Stimulated activated CD8-positive, alpha-beta memory T cell treated with anti-CD3 and anti-CD28 coated beads, Interleukin-4, amount 100 ng/mL, for 48 hours (primary cell): ENCODE data around the gene DPM1.

Source experiments
- DNase-seq: peaks from one replicate; pipeline ENCODE4 v3.0.0-alpha.2; 2020

The DPM1 gene

DNA sequence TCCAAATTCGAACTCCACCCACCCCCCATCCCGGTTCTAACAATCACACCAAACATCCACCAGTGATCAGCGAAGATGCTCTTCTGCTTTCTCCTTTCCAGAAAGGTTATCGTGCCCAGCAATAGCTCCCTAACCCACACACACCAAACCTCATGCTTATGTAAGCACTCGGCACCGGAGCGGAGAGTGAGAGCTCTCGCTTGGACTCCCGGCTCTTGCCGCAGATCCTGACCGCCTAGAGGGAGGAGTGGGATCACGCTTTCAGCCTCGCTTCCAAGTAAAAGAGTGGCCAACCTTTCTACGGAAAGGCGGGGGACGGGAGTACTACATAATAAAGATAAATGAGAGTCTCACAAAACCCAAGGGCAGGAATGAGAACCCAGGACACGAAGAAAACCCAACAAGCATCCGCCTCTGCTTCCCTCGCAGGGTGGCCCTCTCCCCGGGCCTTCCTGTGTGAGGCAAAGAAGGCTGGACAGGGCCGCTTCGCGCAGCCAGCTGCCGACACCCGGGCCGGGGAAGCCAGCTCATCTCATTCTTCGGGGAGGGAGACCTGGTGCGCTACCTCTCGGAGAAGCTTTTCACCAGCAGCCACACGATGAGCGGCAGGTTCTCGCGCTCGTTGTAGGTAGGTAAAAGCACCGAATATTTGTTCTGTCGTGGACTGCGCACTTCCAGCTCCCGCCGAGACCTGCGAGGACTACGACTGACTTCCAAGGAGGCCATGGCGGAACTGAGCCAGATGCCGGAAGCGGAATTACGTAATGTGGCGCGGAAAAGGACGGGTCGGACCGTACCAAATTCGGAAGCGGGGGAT lies at the start of gene DPM1:
TSS of gene DPM1 (minus strand) at position 735 of the 817 bp plus-strand sequence. CDS start at position 726, 9 bp downstream.
- DNase-seq = peak; percentile 92

DNA sequence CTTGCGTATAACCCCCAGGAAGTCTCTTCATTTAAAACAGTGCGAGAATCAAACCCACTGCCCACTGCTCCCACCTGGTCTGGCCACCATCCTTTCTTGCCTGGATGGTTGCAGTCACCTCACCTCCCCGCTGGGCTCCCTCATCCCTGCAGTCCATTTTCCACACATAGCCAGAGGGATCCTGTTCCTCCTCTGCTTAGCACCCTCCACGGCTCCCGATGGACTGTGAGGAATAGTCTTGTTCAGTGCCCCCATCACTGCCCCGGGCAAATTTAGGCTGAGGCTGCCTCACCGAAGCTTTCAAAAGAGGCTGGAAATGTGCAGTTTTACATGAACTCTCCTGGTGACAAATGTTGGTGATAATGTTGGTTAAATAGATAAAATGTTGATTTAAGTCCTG lies 46.9 kb upstream of the DPM1 start:
- DNase-seq = no peak

DNA sequence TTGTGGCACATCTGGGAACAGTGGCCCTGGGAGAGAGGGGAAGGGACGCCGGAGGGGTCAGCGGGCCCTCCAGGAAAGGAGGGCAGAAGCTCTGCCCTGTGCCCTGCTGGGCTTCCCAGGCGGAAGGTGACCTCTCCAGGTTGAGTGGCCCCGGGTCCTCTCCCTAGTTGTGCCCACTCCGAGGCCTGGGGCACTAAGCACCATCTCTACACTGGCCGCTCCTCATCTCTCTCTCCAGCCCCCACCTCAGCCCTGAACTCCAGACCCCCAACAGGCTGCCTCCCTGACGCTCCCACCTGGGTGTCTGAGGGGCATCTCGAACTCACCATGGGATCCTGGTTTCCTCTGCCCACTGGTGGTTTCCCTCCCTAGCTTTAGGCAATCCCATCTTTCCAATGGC lies 46.4 kb upstream of the DPM1 start:
- no peak for DNase-seq

DNA sequence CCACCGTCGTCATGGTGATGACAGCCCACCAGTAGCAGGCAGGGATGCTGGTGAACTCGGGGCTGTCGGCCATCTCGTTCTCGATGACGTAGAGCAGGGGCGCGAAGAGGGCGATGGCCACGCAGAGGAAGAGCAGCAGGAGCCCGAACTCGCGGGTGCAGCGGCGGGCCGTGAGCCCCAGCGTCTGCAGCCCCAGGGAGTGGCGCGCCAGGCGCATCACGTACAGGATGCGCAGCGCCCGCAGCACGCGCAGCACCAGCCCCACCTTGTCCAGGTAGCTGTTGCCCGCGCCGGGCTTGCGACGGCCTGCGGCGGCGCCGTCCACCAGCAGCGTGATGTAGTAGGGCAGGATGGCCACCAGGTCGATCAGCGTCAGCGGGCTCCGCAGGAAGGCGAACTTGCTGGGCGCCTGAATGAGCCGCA lies 46.0 kb upstream of the DPM1 start:
- no peak for DNase-seq

DNA sequence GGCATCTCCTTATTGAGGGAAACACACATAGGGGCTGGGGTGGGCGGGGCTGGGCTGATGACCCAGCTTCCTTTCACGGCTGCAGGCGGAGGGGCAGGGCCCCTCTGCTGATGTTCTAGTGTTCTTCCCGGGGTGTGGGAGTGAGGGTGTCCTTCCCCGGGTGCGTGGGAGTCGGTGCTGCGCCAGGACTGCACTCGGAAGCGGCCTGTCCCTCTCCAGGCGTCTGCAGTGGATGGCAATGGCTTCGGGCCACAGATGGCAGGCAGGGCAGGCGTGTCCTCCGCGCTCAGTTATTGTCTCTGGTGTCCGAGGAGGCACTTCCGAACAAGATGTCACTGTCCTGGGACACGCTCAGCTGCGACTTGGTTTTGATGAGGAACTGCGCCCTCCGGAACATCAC lies 45.4 kb upstream of the DPM1 start:
- DNase-seq = no peak

DNA sequence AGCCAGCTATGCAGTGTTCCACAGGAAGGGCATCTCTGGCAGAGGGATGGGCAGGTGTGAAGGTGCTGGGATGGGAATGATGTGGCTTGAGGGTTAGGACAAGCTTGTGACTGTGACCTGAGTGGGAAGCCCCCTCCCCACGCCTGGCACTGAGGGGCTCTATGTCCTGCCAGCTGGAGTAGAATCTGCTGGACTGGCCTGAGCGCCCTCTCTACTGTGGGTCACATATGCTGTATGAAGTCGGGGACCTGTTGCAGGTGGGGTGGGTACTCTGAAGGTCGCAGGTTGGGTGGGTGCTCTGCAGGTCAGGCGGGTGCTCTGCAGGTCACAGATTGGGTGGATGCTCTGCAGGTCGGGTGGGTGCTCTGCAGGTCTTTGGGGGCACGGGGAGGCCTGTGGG lies 44.3 kb upstream of the DPM1 start:
- DNase-seq = no peak

DNA sequence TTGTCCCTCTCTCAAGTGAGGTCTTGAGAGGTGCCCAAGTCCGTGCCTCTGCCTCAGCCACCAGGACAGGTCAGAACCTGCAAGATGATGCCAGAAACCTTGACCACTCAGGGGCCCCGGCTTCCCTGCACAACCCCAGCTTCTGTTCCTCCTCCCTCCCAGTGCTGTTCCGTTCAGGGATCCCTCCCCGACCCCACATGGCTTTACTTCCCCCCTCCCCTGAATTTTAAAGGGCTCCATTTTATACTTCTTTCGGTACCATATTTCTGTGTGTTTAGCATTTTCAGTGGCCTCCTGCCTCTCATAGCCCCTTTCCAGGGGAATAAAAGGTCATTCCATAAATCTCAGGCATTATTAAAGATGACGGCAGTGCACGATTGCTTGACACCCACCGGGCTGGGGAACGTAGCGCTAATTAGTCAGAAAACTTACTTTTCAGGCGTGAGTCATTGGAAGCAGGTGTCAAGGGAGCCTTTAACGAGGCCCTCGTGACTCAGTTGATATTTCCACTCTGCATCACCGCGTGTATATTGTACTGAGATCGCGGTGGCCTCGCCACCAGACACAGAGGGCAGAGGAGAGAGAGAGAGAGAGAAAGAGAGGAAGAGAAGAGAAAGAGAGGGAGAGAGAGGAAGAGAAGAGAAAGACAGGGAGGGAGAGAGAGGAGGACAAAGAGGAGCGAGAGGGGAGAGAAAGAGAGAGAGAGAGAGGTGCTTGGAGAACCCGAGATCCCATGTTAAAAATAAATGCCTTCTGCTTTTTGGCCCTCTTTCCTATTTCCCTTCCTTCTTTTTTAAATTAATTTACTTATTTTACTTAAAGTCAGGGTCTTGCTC lies 43.3 kb upstream of the DPM1 start:
- DNase-seq = no peak

DNA sequence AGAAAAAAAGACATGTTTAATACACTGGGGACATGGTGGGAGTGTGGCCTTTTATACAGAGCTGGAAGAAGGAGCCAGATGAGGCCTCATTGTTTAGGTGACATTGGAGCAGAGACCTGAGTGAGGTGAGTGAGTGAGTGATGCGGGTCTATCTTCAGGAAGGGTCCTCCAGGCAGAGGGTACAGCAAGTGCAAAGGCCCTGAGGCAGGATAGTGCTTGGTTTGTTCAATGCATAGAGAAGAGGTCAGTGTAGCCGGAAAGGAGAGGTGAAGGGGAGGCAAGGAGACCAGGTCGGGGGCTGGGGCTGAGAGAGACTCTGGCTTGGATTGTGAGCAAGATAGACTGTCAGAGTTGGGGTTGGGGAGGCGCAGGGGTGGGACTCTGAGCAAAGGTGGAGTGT lies 41.0 kb upstream of the DPM1 start:
- DNase-seq = no peak

DNA sequence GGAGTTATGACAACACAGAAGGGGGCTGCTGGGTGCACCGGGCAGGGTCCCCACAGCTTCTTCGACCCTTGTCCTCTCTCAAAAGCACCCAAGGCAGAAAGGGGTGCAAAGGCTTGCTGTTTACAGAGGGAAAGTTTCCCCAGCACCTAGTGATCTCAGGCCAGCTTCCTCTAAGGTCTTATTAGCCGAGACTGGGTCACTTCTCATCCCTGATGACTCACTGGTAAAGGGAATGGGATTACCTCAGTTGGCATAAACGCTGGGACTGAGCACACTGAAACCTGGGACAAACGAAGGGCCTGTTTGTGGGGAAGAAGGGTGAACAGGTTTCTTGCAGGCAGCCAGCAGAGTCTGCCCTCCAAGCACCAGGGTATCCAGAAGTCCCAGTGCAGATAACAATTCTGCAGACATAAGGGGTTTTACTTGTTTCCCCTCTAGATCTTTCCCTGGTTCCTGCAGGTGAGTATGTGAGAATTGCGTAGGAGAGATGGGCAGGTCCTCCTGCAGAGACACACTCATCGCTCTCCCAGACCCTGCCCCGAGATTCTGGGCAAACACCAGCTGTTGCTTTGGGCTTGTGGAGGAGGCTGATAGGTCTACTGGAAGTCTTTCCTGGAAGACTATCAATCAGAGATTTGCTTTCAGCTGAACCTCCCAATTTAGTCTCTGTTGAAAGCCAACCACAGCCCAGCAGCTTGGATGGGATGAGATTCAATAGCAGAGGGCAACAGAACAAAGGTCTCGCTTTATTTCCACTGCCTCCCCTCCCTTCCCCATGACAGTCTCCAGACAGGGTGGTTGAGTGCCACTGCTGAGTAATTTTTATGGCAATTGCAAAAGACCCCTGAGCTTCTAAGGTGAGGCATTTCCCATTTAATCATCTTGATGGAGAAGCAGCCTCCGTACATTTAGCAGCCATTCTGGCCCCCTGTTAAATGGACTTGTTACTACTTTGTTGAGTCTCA lies 38.9 kb upstream of the DPM1 start:
- DNase-seq = no peak

DNA sequence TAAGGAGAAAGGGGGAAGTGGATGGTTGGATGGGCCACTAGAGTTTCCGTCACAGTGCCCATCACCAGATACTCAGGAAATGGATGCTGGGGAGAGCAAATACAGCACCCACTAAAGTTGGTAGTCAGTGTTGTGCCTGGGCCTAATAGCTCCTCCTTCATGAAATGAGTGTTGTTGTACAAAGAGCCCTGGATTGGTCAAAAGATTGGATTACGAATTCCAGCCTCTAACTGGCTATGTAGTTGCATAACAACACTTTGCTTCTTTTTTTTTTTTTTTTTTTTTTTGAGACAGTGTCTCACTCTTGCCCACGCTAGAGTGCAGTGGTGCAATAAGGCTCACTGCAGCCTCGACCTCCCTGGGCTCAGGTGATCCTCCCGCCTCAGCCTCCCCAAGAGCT lies 37.2 kb upstream of the DPM1 start:
- no peak for DNase-seq

DNA sequence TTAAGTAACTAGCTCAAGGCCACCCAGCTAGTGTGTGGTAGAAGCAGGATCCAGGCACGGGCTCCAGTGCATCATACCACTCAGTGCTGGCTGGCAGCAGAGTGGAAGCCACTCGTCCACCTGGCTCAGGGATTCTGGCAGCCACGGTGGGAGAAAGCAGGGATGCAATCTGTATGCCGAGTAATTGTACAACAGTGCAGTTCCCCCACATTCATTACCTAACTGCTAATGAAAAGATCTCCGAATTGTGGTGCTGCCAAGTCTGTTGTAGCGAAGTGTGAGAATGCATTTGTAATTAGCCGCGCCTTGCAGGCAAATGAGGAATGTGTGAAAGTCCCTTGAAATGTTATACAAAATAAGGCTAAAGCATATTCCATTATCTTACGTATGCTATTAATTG lies 35.5 kb upstream of the DPM1 start:
- no peak for DNase-seq

DNA sequence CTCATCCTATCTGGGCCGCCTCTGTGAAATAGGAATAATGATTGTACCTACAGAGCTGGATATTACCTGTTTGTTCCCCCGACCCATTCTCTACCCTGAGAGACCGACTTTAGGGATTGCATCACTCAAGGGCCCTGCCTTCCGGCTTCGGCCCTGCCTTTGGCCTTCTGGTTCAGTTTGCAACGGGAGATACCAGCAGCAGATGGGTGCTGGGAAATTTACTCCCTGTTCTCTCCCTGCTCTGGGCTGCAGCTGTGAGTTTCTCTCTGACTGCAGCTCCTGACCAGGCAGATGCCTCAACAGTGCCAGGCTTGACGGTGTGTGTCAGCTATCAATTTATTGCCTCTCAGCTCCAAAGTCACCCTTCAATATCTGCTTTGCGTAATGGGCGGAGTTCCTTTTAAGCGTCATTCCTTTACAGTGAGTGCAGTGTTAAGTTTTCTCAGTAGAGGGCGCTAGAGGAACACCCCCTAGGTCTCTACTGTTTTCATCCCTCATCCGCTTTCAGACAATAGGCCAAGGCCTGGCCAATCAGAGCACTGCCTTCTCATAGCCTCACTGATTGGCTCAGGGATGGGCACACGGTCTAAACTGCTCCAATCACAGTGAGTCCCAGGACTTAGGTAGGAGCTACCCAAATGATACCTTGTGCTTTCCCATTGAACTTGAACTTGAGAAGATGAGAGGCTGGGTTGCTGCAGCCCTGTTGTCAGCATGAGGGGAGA lies 34.6 kb upstream of the DPM1 start:
- DNase-seq = peak; percentile 64

DNA sequence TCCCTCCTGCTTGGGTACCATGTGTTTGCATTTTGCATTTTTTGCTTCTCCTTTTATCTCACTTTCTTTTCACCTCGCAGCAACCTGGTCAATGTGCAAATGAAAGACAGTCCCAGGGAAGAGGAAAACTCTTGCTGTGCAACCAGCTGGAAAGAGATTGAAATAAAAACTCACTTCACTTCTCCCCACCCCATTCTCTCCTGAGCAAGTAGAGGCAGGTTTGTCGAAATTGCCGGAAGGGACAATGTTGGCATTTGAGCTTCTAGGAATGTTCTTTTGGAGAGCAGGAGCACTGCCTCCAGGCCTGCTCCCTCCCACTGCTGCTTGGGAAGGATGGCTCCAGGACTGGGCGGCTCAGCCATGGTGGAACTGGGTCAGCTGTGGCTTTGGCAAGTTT lies 34.0 kb upstream of the DPM1 start:
- DNase-seq = no peak

DNA sequence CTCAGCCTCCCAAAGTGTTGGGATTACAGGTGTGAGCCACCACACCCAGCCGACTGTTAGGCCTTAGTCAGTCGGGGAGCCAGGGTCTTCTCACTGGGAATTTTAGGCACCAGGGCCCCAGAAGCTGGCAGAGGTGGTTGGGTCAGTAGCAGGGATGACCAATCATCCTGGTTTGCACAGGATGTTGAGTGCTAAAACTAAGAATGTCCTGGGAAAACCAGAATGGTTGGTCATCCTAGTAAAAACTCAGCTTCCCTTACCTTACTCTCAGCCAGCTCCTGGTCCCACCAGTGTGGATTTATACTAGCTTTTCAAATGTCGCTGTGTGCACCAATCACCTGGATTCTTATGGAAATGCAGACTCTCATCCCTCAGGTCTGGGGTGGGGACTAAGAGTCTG lies 32.7 kb upstream of the DPM1 start:
- DNase-seq = no peak

DNA sequence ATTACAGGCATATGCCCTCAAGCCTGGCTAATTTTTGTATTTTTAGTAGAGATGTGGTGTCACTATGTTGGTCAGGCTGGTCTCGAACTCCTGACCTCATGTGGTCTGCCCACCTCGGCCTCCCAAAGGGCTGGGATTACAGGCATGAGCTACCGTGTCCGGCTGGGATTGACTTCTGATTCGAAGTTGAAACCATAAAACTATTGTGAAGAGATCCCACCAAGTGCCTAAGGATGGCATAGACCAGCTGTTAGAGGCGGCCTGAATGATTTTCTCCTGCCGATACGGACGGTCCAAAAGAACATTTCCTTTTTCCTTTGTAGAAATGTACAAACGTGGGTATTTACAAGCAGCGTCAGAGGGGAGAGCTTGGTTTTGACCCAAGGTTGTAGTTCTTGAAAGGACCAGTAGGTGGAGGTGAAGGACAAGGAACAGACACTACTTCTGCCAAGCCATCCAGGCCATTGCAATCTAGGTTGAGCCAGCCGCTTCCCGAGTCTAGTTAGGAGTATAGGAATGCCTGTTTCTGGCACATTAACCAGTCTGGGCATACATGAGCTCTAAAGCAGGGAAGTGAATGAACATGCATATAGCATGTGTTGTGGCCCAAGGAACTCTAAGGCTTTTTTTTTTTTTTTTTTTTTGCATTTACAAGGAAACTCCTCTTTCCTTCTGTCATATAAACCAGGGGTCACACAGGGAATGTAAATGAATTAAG lies 29.3 kb upstream of the DPM1 start:
- peak; percentile 69 for DNase-seq

DNA sequence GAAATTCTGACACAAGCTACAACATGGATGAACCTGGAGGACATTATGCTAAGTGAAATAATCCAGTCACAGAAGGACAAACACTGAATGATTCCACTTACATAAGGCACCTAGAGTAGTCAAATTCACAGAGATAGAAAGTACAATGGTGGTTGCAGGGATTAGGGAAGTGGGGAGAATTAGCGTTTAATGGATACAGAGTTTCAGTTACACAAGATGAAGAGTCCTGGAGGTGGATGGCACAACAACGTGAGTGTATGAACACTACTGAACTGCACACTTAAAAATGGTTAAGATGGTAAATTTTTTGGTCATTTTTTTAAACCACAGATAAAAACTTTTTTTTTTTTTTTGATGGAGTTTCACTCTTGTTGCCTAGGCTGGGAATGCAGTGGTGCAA lies 25.0 kb upstream of the DPM1 start:
- DNase-seq = no peak

DNA sequence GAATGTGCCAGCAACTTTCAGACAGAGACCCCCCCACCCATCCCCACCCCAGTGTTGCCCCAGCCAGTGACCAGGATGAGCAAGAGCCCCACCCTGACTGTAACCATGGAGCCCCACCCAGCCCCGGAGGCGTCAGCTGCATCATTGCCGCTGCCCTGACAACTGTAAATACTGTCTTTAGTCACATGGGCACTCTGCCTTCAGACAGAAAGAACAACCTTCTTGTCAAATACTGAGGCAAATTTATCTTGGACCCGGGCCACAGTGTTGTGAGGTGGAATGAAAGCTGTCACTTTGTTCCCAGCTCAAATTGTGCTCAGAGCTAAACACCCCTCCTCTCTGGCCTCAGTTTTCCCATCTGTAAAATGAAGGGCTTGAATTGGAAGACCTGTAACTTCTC lies 24.0 kb upstream of the DPM1 start:
- no peak for DNase-seq

DNA sequence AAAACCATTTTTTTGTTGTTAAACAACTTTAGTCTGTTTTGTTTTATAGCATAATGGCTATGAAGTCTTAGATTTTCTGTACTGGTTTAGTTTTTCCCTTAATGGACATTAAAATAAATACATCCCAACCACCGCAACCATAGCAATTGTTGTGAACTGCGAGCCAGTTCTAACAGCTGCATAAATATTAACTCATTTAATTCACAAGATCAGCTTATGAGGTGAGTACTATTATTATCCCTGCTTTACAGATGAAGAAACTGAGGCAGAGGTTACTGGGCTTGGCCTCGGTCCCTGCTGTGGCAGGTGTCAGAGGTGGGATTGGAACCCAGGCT lies 23.3 kb upstream of the DPM1 start:
- DNase-seq = no peak

DNA sequence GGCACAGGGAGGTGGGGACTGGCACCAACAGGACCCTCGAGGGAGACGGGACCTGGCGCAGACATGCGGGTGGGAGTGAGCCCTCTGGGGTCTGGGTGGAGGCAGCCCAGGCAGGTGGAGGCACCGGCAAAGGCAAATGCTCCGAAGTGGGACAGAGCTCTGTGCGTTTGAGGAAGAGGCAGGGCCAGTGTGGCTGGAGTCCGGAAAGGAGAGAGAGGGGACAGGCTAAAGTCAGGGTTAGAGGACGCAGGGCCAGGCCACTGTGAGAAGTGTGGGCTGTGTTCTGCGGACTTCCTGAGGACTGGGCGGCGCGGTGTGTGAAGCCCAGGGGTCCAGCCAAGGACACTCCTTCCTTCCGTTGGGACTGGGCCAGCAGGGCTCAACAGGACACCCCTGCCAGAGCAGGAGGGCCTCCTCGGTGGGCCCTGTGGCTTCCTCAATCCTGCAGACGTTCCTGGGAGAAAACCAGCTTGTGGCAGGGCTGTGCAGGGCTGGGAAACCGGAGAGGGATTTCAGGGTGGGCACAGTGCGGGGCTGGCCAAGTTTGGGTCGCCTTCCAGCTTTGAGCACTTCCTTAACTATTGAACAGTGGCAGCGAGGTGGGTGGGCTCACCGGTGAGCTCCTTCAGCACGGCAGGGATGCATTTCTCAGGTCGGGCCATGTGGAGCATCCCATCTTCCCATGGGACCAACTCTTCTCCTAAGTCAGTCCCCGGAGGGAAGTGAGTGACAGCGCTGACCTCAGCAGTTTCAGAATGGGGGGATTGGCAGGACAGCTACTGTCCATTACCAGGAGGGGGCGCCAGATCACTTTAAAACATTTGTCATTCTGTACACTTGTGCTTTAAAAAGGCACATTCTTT lies 22.8 kb upstream of the DPM1 start:
- peak; percentile 86 for DNase-seq

DNA sequence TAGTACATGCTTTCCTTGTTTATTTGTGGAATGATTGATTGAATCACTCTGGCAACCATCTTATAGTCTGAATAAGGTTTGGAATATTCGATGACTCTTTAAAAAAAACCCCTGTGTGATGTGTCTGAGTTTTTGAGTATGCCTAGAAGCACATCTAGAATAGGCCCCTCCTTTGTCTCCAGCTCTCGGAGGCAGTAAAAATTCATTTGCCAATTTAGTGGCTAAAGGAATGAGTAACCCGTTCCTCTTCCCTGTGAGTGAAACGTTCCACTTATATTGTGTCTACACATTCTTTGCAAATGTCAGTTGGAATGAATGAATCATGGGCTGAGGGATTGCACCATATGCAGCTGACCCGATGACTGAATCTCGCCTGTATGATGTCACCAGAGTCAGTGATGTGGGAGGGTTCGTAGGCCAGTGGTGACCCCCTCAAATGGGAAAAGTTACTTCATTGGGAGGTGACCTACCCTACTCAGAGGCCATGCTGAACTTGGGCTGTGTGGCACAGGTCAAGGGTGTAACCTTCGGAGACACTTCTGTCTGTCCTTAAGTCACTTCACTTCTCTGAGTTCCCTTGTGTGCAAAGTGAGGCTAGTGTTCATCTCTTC lies 21.8 kb upstream of the DPM1 start:
- peak; percentile 61 for DNase-seq
